ENCODE results near the gene ANKS1A. TPM values are rescaled to one million over a fixed set of nuclear protein-coding genes. Genes with fewer than 3 reads are reported as not detected.

ANKS1A gene
- polyA plus RNA-seq, 1 of the 3 experiments (the other 2 are of a cell fraction): 7.6 TPM

DNA sequence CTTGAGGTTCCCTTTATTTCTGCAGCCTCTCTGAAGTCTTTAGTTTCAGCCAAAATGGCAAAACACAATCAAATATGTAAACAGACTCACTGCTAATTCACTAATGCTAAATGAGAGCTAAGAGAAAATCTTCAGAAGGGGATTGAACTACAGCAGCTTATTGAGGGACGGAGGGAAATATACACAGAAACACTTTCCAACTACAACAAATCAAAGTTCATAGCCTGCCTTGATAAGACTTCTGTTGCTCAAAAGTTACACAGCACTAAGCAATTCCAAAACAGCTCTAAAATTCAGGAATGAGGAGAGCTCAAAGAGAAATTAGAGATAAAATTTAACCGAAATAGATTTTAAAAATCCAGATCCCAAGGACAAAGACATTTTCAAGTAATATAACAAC lies 250.4 kb downstream of the ANKS1A start:
- no peaks in the 10 kb centered on the region for H3K4me1 ChIP-seq (ENCODE audit: control insufficient read depth in 1 of 2, insufficient read depth in 2 of 2, low read depth in 1 of 2, low read length in 1 of 2)
- peak overlapping the region in 1 of 2 experiments; percentile 14; a peak in 1 of 4 replicates for H3K4me3 ChIP-seq (ENCODE audit: low read depth in 2 of 2, low read length in 1 of 2)
- H3K27me3 ChIP-seq (ENCODE audit: insufficient read depth): no peaks in the 10 kb centered on the region
- TF ChIP-seq, protein P1, sequence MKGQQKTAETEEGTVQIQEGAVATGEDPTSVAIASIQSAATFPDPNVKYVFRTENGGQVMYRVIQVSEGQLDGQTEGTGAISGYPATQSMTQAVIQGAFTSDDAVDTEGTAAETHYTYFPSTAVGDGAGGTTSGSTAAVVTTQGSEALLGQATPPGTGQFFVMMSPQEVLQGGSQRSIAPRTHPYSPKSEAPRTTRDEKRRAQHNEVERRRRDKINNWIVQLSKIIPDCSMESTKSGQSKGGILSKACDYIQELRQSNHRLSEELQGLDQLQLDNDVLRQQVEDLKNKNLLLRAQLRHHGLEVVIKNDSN (IDR thresholded peaks at IDR 0.05; ENCODE audit: borderline replicate concordance, low read depth): no peak
- no peak for TF ChIP-seq GABPA (IDR thresholded peaks at IDR 0.05; ENCODE audit: low read depth)
- TF ChIP-seq, protein P2, sequence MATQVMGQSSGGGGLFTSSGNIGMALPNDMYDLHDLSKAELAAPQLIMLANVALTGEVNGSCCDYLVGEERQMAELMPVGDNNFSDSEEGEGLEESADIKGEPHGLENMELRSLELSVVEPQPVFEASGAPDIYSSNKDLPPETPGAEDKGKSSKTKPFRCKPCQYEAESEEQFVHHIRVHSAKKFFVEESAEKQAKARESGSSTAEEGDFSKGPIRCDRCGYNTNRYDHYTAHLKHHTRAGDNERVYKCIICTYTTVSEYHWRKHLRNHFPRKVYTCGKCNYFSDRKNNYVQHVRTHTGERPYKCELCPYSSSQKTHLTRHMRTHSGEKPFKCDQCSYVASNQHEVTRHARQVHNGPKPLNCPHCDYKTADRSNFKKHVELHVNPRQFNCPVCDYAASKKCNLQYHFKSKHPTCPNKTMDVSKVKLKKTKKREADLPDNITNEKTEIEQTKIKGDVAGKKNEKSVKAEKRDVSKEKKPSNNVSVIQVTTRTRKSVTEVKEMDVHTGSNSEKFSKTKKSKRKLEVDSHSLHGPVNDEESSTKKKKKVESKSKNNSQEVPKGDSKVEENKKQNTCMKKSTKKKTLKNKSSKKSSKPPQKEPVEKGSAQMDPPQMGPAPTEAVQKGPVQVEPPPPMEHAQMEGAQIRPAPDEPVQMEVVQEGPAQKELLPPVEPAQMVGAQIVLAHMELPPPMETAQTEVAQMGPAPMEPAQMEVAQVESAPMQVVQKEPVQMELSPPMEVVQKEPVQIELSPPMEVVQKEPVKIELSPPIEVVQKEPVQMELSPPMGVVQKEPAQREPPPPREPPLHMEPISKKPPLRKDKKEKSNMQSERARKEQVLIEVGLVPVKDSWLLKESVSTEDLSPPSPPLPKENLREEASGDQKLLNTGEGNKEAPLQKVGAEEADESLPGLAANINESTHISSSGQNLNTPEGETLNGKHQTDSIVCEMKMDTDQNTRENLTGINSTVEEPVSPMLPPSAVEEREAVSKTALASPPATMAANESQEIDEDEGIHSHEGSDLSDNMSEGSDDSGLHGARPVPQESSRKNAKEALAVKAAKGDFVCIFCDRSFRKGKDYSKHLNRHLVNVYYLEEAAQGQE (IDR thresholded peaks at IDR 0.05; ENCODE audit: low read depth, low read length): no peak
- no peak for TF ChIP-seq EP300 (IDR thresholded peaks at IDR 0.05; ENCODE audit: borderline replicate concordance in 1 of 2, low read depth in 1 of 2, low read length in 1 of 2)
- TF ChIP-seq RCOR1 (IDR thresholded peaks at IDR 0.05; ENCODE audit: low read length): no peak
- TF ChIP-seq, protein P3, sequence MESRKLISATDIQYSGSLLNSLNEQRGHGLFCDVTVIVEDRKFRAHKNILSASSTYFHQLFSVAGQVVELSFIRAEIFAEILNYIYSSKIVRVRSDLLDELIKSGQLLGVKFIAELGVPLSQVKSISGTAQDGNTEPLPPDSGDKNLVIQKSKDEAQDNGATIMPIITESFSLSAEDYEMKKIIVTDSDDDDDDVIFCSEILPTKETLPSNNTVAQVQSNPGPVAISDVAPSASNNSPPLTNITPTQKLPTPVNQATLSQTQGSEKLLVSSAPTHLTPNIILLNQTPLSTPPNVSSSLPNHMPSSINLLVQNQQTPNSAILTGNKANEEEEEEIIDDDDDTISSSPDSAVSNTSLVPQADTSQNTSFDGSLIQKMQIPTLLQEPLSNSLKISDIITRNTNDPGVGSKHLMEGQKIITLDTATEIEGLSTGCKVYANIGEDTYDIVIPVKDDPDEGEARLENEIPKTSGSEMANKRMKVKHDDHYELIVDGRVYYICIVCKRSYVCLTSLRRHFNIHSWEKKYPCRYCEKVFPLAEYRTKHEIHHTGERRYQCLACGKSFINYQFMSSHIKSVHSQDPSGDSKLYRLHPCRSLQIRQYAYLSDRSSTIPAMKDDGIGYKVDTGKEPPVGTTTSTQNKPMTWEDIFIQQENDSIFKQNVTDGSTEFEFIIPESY (IDR thresholded peaks at IDR 0.05; ENCODE audit: borderline replicate concordance, low read depth): no peak
- TF ChIP-seq TCF12 (IDR thresholded peaks at IDR 0.05): no peak
- TF ChIP-seq TAF1 (IDR thresholded peaks at IDR 0.05; ENCODE audit: borderline replicate concordance, low read depth, low read length): no peak
- TF ChIP-seq SIN3A (IDR thresholded peaks at IDR 0.05; ENCODE audit: borderline replicate concordance, low read depth, low read length): no peak
- TF ChIP-seq, protein P4, sequence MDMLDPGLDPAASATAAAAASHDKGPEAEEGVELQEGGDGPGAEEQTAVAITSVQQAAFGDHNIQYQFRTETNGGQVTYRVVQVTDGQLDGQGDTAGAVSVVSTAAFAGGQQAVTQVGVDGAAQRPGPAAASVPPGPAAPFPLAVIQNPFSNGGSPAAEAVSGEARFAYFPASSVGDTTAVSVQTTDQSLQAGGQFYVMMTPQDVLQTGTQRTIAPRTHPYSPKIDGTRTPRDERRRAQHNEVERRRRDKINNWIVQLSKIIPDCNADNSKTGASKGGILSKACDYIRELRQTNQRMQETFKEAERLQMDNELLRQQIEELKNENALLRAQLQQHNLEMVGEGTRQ (IDR thresholded peaks at IDR 0.05; ENCODE audit: borderline replicate concordance, low read depth, low read length): no peak
- TF ChIP-seq YY1 (IDR thresholded peaks at IDR 0.05; ENCODE audit: low read depth): no peak
- TF ChIP-seq FOXJ3 (CRISPR knock-in tag; IDR thresholded peaks at IDR 0.05): no peak
- no peak for TF ChIP-seq MEF2A (IDR thresholded peaks at IDR 0.05; ENCODE audit: borderline replicate concordance, low read depth)
- no peak for TF ChIP-seq RAD21 (IDR thresholded peaks at IDR 0.05; ENCODE audit: low read length)
- TF ChIP-seq, protein P5, sequence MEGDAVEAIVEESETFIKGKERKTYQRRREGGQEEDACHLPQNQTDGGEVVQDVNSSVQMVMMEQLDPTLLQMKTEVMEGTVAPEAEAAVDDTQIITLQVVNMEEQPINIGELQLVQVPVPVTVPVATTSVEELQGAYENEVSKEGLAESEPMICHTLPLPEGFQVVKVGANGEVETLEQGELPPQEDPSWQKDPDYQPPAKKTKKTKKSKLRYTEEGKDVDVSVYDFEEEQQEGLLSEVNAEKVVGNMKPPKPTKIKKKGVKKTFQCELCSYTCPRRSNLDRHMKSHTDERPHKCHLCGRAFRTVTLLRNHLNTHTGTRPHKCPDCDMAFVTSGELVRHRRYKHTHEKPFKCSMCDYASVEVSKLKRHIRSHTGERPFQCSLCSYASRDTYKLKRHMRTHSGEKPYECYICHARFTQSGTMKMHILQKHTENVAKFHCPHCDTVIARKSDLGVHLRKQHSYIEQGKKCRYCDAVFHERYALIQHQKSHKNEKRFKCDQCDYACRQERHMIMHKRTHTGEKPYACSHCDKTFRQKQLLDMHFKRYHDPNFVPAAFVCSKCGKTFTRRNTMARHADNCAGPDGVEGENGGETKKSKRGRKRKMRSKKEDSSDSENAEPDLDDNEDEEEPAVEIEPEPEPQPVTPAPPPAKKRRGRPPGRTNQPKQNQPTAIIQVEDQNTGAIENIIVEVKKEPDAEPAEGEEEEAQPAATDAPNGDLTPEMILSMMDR (IDR thresholded peaks at IDR 0.05): no peak
- no peak for TF ChIP-seq GATA2 (CRISPR knock-in tag; IDR thresholded peaks at IDR 0.05)
- no peak for TF ChIP-seq SMC3 (IDR thresholded peaks at IDR 0.05; ENCODE audit: low read depth, low read length)
- H3F3A ChIP-seq (replicated peaks; ENCODE audit: insufficient read depth): no peaks in the 10 kb centered on the region
- H2AFZ ChIP-seq (ENCODE audit: low read depth): no peak overlapping the region
- no peak overlapping the region for H3K4me2 ChIP-seq
- no peaks in the 10 kb centered on the region for H3K36me3 ChIP-seq (replicated peaks in 1 of 2; ENCODE audit: control insufficient read depth in 1 of 2, insufficient read depth in 2 of 2, low read length in 1 of 2)
- DNase-seq: no peak
- ChIA-PET POLR2A (no interaction called here), CTCF (interaction anchor here (0.6 to 5.2 kb wide), 83 partner anchors 9 to 984 kb away, joined by 3 to 108 read pairs (median 4); partner anchors contain the start of genes BLTP3A and TAF11)
- H3K9ac ChIP-seq: no peak overlapping the region
- H3K9me2 ChIP-seq: no peaks in the 10 kb centered on the region
- 77% methylated on average over 2 of the region's 2 CpGs for WGBS (ENCODE audit: low lambda C conversion rate)
- H3K79me2 ChIP-seq (ENCODE audit: insufficient read depth): no peaks in the 10 kb centered on the region
- no peak overlapping the region for H3K27ac ChIP-seq (ENCODE audit: low read depth in 2 of 2, low read length in 1 of 2)
- no peaks in the 10 kb centered on the region for H3K9me3 ChIP-seq
- no peaks in the 10 kb centered on the region for H4K20me1 ChIP-seq (ENCODE audit: insufficient read depth)
